ENCODE data around the gene TBC1D2B. TPM values are rescaled to one million over a fixed set of nuclear protein-coding genes. Genes with fewer than 3 reads are reported as not detected.

Gene TBC1D2B
- total and polyA plus RNA-seq, 2 of the 4 experiments (the other 2 are of a cell fraction) = 17.7 to 28.3 TPM

DNA sequence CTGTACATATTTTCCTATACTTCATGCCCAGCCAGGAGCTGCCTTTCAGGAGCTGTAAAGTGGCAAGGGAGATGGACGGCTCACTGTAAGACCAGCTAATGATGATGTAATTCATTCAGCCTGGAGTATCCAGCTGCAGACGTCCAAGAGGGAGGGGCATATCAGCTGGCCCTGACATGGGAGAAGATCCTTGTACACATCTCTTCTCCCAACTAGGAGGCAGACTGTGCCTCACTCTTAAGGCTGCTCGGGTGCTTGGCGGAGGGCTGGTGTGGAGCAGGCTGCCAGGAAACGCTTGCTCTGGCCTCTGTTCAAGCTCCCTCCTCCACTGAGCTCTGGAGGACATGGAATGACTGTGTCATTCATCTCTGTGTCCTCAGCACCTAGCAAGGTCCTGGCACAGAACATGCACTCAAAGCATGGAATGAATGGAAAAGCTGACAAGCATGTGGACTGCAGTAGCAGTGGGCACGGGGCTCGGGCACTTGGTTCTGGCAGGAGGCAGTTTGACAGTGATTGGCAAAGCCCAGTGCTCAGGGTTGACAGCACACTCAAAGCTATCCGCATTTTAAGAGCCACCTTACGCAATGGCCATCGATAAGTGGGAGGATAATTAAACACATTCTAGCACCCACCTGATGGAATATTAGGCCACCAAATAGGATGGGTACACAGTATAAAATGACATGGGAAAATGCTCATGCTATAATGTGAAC is 72.4 kb downstream of the TBC1D2B start:
- Histone ChIP-seq H3K9me1 (ENCODE audit: insufficient read depth, low read length) (peaks cover 14% of the 10 kb centered on the region), H2BK15ac (ENCODE audit: low read depth, low read length) (no peak overlapping the region), H3K9ac (ENCODE audit: low read depth, low read length) (no peak overlapping the region), H3K23ac (ENCODE audit: low read depth, low read length) (no peak overlapping the region), H3K4me1 (ENCODE audit: control insufficient read depth, insufficient read depth, low read length) (peaks cover 18% of the 10 kb centered on the region), H2AK5ac (ENCODE audit: low read depth, low read length) (no peak overlapping the region), H3K14ac (replicated peaks; ENCODE audit: low read depth, low read length) (no peak overlapping the region), H2AK9ac (replicated peaks; ENCODE audit: low read depth, low read length, poor library complexity) (peak overlapping the region; percentile 60), H4K5ac (ENCODE audit: low read depth, low read length) (no peak overlapping the region), H3K4me2 (ENCODE audit: low read depth, low read length) (no peak overlapping the region), H3K56ac (ENCODE audit: extremely low read depth, insufficient read depth, low read length) (no peak overlapping the region), H3K27ac (ENCODE audit: insufficient read depth, low read length) (no peak overlapping the region), H4K8ac (ENCODE audit: low read depth in 2 of 2, low read length in 2 of 2) (no peak overlapping the region), H4K20me1 (ENCODE audit: insufficient read depth, low read length) (peaks cover 50% of the 10 kb centered on the region), H3K4me3 (ENCODE audit: insufficient read depth, low read depth, low read length) (no peak overlapping the region), H3K18ac (ENCODE audit: low read depth, low read length) (no peak overlapping the region), H2BK20ac (ENCODE audit: low read depth, low read length) (0 out of 2 replicates have a peak overlapping the region, but pooled peaks have one; percentile 3), H2BK120ac (ENCODE audit: low read depth, low read length) (no peak overlapping the region), H2AFZ (replicated peaks; ENCODE audit: low read length, poor library complexity) (peak overlapping the region; percentile 57), H2BK5ac (ENCODE audit: low read depth, low read length, poor library complexity, severe bottlenecking) (no peak overlapping the region), H3K4ac (ENCODE audit: low read depth, low read length) (no peak overlapping the region; the same call in 1 of the 2 replicates), H4K91ac (ENCODE audit: insufficient read depth, low read depth, low read length) (no peak overlapping the region), H3K79me1 (ENCODE audit: low read depth in 1 of 2, low read length in 2 of 2) (peaks cover 19 to 62% of the 10 kb centered on the region in 2 experiments; a peak in 3 of 4 replicates), H3K27me3 (ENCODE audit: control insufficient read depth, insufficient read depth, low read length) (no peaks in the 10 kb centered on the region), H3K9me3 (ENCODE audit: control insufficient read depth, insufficient read depth, low read length) (no peaks in the 10 kb centered on the region), H3K36me3 (ENCODE audit: control insufficient read depth, insufficient read depth, low read length) (peaks cover 62% of the 10 kb centered on the region)
- ChIA-PET CTCF (interaction anchor here (0.8 to 1.4 kb wide), 6 partner anchors 9 to 103 kb away, joined by 3 to 6 read pairs (median 4); no protein-coding TSS in a partner anchor), POLR2A (ENCODE audit: unreplicated experiment) (no interaction called here)
- in situ Hi-C loops (cut with MboI; ENCODE audit: low sequenced_read_pairs) (no loop called here), dilution Hi-C loops (cut with HindIII; ENCODE audit: low sequenced_read_pairs, unreplicated experiment) (no loop called here), intact Hi-C loops (cut with micrococcal nuclease) (loop anchor here (2.0 to 5.0 kb wide), 4 partner anchors 42 to 104 kb away; partner anchors contain the start of gene SH2D7)
- DNase-seq = peak; percentile 95
- WGBS, 2 experiments (ENCODE audit: extremely low coverage in 2 of 2, insufficient read length in 1 of 2) = 20% methylated on average over 2 of the region's 10 CpGs; no CpG with 5 or more reads in 1 of the 2 experiments
- ATAC-seq (ENCODE audit: low read depth) = peak; percentile 86
- BruUV-seq (replicated peaks) = no TSS peak
- TF ChIP-seq RCOR1 (IDR thresholded peaks at IDR 0.05; ENCODE audit: insufficient replicate concordance, low read length) (no peak), MAFK (IDR thresholded peaks at IDR 0.05; ENCODE audit: low read depth, low read length) (no peak), CTCF (conservative IDR thresholded peaks at IDR 0.05; ENCODE audit: low read depth, low read length) (peak; percentile 43), POLR2A (IDR thresholded peaks at IDR 0.05; ENCODE audit: low read depth, low read length) (no peak), BHLHE40 (IDR thresholded peaks at IDR 0.05; ENCODE audit: low read depth, low read length) (no peak), NFE2L2 (IDR thresholded peaks at IDR 0.05; ENCODE audit: low read depth, low read length) (no peak), SMC3 (IDR thresholded peaks at IDR 0.05; ENCODE audit: low read depth, low read length) (peak; percentile 32; the same call in 1 of the 2 replicates), FOS (IDR thresholded peaks at IDR 0.05; ENCODE audit: low read depth, low read length) (no peak), RAD21 (IDR thresholded peaks at IDR 0.05; ENCODE audit: low read length) (peak; percentile 50), CEBPB (IDR thresholded peaks at IDR 0.05; ENCODE audit: low read depth, low read length) (peak; percentile 91), MAZ (IDR thresholded peaks at IDR 0.05; ENCODE audit: borderline replicate concordance, low read depth, low read length) (peak; percentile 69; the same call in 1 of the 2 replicates), ELK1 (IDR thresholded peaks at IDR 0.05; ENCODE audit: borderline replicate concordance, low read depth, low read length) (no peak), CHD1 (IDR thresholded peaks at IDR 0.05; ENCODE audit: low read depth, low read length) (no peak)
- TF ChIP-seq, protein P1, sequence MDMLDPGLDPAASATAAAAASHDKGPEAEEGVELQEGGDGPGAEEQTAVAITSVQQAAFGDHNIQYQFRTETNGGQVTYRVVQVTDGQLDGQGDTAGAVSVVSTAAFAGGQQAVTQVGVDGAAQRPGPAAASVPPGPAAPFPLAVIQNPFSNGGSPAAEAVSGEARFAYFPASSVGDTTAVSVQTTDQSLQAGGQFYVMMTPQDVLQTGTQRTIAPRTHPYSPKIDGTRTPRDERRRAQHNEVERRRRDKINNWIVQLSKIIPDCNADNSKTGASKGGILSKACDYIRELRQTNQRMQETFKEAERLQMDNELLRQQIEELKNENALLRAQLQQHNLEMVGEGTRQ (IDR thresholded peaks at IDR 0.05; ENCODE audit: low read depth, low read length) = peak; percentile 3; the same call in 1 of the 2 replicates

Data from IMR-90 (cell line).